ENCODE results near the gene TCF4.

- TF ChIP-seq CTCF (IDR thresholded peaks at IDR 0.05; ENCODE audit: insufficient read depth, low read depth, low read length) (no peak), EZH2 (IDR thresholded peaks at IDR 0.05; ENCODE audit: insufficient read depth, low read length) (no peak)
Observed at GRCh38 chr18:55546851-55547704, 40.9 kb downstream of the TCF4 start.
